ENCODE measurements around the gene ERVK3-1.

Gene ERVK3-1

DNA sequence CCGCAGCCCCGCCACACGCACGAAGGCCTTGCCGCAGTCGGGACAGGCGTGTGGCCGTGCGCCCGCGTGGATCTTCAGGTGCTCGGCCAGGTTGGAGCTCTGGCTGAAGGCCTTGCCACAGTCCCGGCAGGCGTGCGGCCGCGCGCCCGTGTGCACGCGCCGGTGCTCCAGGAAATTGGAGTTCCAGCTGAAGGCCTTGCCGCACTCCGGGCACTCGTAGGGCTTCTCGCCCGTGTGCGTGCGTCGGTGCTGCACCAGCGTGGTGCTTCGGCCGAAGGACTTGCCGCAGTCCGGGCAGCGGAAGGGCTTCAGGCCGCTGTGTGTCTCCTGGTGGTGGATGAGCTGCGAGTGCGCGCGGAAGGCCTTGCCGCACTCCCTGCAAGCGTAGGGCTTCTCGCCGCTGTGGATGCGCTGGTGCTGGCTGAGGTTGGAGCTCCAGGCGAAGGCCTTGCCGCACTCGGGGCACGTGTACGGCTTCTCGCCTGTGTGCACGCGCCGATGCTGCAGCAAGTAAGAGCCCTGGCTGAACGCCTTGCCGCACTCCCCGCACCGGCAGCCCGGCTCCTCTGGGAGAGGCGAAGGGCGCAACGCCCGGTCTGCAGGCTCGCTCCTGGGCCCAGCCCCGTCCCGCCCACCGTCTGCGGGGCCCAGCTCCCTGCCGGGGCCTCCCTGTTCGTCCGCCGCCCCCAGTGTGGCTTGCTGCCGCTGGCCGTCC, 51.7 kb downstream of the ERVK3-1 start:
- Histone ChIP-seq H3K27me3 (ENCODE audit: control insufficient read depth in 5 of 5, insufficient read depth in 4 of 5, low read length in 5 of 5) (peaks cover 18 to 50% (median 41%) of the 10 kb centered on the region in 5 donors), H3K4me3 (ENCODE audit: low read depth in 1 of 5, low read length in 5 of 5) (peak overlapping the region in 4 of 5 donors; percentile 41 to 60 (median 50)), H3K9ac (ENCODE audit: low read length in 5 of 5) (peak overlapping the region in 1 of 5 donors; percentile 30), H3K4me1 (ENCODE audit: control insufficient read depth in 5 of 5, insufficient read depth in 5 of 5, low read length in 5 of 5) (peaks cover 0 to 27% (median 20%) of the 10 kb centered on the region in 5 donors), H3K36me3 (ENCODE audit: control insufficient read depth in 5 of 5, insufficient read depth in 5 of 5, low read length in 5 of 5) (no peaks in the 10 kb centered on the region), H3K9me3 (ENCODE audit: control insufficient read depth in 5 of 5, low read length in 5 of 5) (peaks cover 0 to 3% (median 0%) of the 10 kb centered on the region in 5 donors), H3K27ac (ENCODE audit: low read depth, low read length) (no peak overlapping the region)

DNA sequence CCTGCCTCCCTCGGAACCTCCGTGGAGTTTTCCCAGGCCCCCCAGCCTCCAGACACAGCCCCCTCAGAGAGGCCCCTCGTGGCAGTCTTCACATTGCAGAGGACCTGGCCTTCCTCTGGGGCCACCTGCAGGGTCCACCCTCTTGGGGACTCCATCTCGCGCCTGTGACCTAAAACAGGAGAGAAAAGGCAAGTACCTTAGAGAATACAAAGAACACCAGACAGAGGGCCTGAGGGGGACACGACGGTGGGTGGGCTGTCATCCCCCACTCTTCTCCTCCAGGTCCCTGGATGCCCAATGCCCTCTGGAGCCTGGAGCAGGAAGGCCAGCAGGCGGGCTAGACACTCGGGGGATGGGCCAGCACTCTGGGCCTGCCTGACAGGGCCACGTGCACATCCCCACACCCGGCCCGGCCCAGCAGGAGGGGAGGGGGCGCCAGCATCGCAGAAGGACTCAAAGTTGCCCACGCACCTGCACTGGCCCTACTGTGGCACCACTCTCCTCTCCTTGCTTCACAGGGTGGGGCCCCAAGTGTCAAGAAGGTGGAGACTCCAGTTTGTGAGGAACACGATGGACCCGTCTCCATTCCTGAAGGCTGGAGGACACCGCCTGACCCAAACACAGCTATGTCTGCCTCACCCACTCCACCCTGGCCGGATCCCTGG, 52.4 kb downstream of the ERVK3-1 start:
- H3K9ac ChIP-seq (ENCODE audit: low read length in 5 of 5): no peak overlapping the region
- peaks cover 0 to 30% (median 23%) of the 10 kb centered on the region in 5 donors for H3K4me1 ChIP-seq (ENCODE audit: control insufficient read depth in 5 of 5, insufficient read depth in 5 of 5, low read length in 5 of 5)
- H3K9me3 ChIP-seq (ENCODE audit: control insufficient read depth in 5 of 5, low read length in 5 of 5): peaks cover 0 to 3% (median 0%) of the 10 kb centered on the region in 5 donors
- no peak overlapping the region for H3K27ac ChIP-seq (ENCODE audit: low read depth, low read length)
- no peak overlapping the region for H3K4me3 ChIP-seq (ENCODE audit: low read depth in 1 of 5, low read length in 5 of 5)
- H3K36me3 ChIP-seq (ENCODE audit: control insufficient read depth in 5 of 5, insufficient read depth in 5 of 5, low read length in 5 of 5): no peaks in the 10 kb centered on the region
- H3K27me3 ChIP-seq (ENCODE audit: control insufficient read depth in 5 of 5, insufficient read depth in 4 of 5, low read length in 5 of 5): peaks cover 18 to 43% (median 35%) of the 10 kb centered on the region in 5 donors

DNA sequence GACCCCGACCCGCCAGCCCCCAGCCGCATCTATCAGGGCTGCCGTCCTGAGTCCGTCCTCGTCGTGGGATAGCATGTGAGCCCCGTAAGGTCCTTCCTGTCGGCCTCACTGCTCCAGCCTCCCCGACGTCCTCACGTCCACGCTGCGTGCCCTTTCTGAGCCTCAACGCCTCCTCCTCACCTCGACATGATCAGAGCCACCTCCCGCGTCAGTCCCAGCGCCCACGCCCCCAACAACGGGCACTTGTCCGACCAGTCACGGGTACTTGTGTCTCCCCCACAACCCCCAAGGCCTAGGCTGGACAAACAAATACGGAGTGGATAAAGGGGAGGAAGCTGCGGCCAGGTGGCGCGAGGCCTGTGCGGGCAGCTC, 56.7 kb downstream of the ERVK3-1 start:
- H3K9ac ChIP-seq (ENCODE audit: low read length in 5 of 5): peak overlapping the region; percentile 77 to 95 (median 92)
- H3K27ac ChIP-seq (ENCODE audit: low read depth, low read length): peak overlapping the region; percentile 96
- H3K27me3 ChIP-seq (ENCODE audit: control insufficient read depth in 5 of 5, insufficient read depth in 4 of 5, low read length in 5 of 5): peaks cover 0 to 10% (median 7%) of the 10 kb centered on the region in 5 donors
- peaks cover 0 to 2% (median 0%) of the 10 kb centered on the region in 5 donors for H3K9me3 ChIP-seq (ENCODE audit: control insufficient read depth in 5 of 5, low read length in 5 of 5)
- peak overlapping the region; percentile 79 to 98 (median 89) for H3K4me3 ChIP-seq (ENCODE audit: low read depth in 1 of 5, low read length in 5 of 5)
- no peaks in the 10 kb centered on the region for H3K36me3 ChIP-seq (ENCODE audit: control insufficient read depth in 5 of 5, insufficient read depth in 5 of 5, low read length in 5 of 5)
- H3K4me1 ChIP-seq (ENCODE audit: control insufficient read depth in 5 of 5, insufficient read depth in 5 of 5, low read length in 5 of 5): peaks cover 0 to 18% (median 15%) of the 10 kb centered on the region in 5 donors

DNA sequence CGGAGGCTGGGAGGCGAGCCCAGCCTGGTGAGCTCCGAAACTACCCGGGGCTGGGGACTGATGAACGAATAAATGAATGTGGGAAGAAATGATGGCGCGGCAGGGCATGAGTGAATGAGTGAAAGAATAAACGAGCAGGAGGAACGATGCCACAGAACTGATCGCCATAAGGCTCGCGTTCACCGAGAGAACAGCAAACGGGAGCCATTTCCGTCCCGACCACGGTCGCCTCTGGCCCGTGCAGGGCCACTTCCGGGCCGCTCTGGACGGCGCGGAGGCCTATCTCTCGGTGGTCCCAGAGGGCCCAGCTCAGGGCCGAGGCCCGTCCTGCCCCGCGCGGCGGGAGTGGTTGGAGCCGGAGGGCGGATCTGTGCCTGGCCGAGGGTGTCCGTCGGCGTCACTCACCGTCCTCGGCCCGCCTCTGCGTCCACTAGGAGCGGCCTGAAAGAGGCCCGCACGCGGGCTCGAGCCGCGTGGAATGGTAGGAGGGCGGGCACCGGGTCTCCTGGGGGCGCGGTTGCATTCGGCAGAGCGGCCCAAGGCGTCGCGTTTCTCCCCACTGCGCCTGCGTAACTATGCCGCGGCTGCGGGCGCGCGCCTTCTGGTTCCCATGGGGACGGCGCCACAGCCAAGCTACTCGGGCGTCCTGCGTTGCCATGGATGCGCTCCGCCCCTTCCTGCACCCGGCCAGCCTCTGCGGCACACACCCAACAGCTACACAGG, 57.3 kb downstream of the ERVK3-1 start, which contains the start of gene ZNF497:
ZNF497 (minus strand) TSS at position 480 of the 723 bp plus-strand sequence. CDS start 5,116 bp downstream, outside the sequence.
- no peaks in the 10 kb centered on the region for H3K36me3 ChIP-seq (ENCODE audit: control insufficient read depth in 5 of 5, insufficient read depth in 5 of 5, low read length in 5 of 5)
- peaks cover 0 to 7% (median 4%) of the 10 kb centered on the region in 5 donors for H3K27me3 ChIP-seq (ENCODE audit: control insufficient read depth in 5 of 5, insufficient read depth in 4 of 5, low read length in 5 of 5)
- H3K9me3 ChIP-seq (ENCODE audit: control insufficient read depth in 5 of 5, low read length in 5 of 5): no peaks in the 10 kb centered on the region
- peaks cover 0 to 13% (median 11%) of the 10 kb centered on the region in 5 donors for H3K4me1 ChIP-seq (ENCODE audit: control insufficient read depth in 5 of 5, insufficient read depth in 5 of 5, low read length in 5 of 5)
- H3K9ac ChIP-seq (ENCODE audit: low read length in 5 of 5): peak within 1 kb of the TSS; percentile 77 to 95 (median 92)
- peak within 1 kb of the TSS; percentile 96 for H3K27ac ChIP-seq (ENCODE audit: low read depth, low read length)
- H3K4me3 ChIP-seq (ENCODE audit: low read depth in 1 of 5, low read length in 5 of 5): peak within 1 kb of the TSS; percentile 79 to 98 (median 89)

DNA sequence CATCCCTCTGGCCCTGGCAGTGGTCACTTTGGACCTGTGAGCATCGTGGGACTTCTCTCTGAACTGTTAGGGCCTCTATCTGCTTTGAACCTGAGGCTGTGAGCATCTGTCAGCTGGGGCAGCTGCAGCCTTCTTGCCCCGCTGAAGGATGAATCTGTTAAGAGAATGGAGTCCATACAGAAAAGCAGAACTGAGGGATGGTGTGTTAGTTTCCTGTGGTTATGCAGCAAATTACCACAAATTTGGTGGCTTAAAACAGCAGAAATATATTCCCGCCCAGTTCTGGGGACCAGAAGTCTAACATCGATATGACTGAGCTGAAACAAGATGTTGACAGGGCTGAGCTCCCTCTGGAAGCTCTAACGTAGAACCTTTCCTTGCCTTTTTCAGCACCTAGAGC, 59.0 kb downstream of the ERVK3-1 start:
- no peaks in the 10 kb centered on the region for H3K9me3 ChIP-seq (ENCODE audit: control insufficient read depth in 5 of 5, low read length in 5 of 5)
- no peaks in the 10 kb centered on the region for H3K27me3 ChIP-seq (ENCODE audit: control insufficient read depth in 5 of 5, insufficient read depth in 4 of 5, low read length in 5 of 5)
- peaks cover 0 to 13% (median 8%) of the 10 kb centered on the region in 5 donors for H3K4me1 ChIP-seq (ENCODE audit: control insufficient read depth in 5 of 5, insufficient read depth in 5 of 5, low read length in 5 of 5)
- peaks cover 0 to 3% (median 0%) of the 10 kb centered on the region in 5 donors for H3K36me3 ChIP-seq (ENCODE audit: control insufficient read depth in 5 of 5, insufficient read depth in 5 of 5, low read length in 5 of 5)
- no peak overlapping the region for H3K27ac ChIP-seq (ENCODE audit: low read depth, low read length)
- no peak overlapping the region for H3K9ac ChIP-seq (ENCODE audit: low read length in 5 of 5)
- H3K4me3 ChIP-seq (ENCODE audit: low read depth in 1 of 5, low read length in 5 of 5): no peak overlapping the region

Data from subcutaneous abdominal adipose tissue (tissue), 5 donors.